WERI-Rb-1 (cell line): ENCODE results near the gene LHX3.
A peak's percentile ranks its signal among the peaks of the same experiment; 100 is the strongest.

ENCODE experiments used
- DNase-seq: peaks from one replicate; pipeline ENCODE4 v3.0.0-alpha.2; 2020
- H3K27ac ChIP-seq: fragments of 250-450 bp; sonication (Bioruptor Pico); 2 replicates; pipeline ENCODE4 v1.5.1; 2020; ENCODE audit warnings: mild to moderate bottlenecking, moderate library complexity
- H3K27me3 ChIP-seq: fragments of 250-450 bp; sonication (Bioruptor Pico); 2 replicates; pipeline ENCODE4 v1.5.1; 2021; ENCODE audit warnings: mild to moderate bottlenecking, low read depth, moderate library complexity; ENCODE audit not compliant: insufficient read depth, severe bottlenecking
- H3K36me3 ChIP-seq: fragments of 250-450 bp; sonication (Bioruptor Pico); 2 replicates; pipeline ENCODE4 v1.5.1; 2020; ENCODE audit warnings: mild to moderate bottlenecking, moderate library complexity
- H3K4me3 ChIP-seq: 2 replicates; pipeline ENCODE4 v1.5.1; 2011; ENCODE audit warnings: low read depth, mild to moderate bottlenecking, control low read depth, low read length
- H3K9me3 ChIP-seq: fragments of 250-450 bp; sonication (Bioruptor Pico); 2 replicates; pipeline ENCODE4 v1.5.1; 2021; ENCODE audit warnings: mild to moderate bottlenecking, moderate library complexity; ENCODE audit not compliant: severe bottlenecking
- TF ChIP-seq, protein P1 (sequence below): IDR thresholded peaks from 2 replicates; pipeline ENCODE4 v1.5.1; 2011; ENCODE audit warnings: low read depth, mild to moderate bottlenecking, control low read depth, inconsistent platforms, low read length

LHX3 gene

DNA sequence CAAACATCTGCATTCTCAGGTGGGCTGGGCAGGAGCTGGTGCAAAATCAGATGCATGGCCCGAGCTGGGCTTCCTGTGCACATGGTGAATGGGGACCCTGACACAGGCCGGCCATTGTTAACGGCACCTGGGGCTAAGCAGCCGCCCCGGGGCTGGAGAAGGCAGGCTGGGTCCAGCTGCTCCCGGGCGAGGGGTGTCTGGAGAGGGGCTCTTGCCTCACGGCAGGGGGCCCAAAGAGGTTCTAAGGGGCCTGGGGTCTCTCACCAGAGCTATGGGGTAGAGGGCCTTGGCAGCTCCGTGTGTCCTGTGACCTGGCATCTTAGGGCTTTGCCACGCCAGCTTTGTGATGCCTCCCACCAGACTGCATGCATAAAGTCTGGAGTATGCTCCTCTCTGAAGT, 45.7 kb upstream of the LHX3 start:
- Histone ChIP-seq H3K27ac (no peak overlapping the region), H3K36me3 (no peaks in the 10 kb centered on the region), H3K9me3 (no peaks in the 10 kb centered on the region), H3K4me3 (no peak overlapping the region), H3K27me3 (no peaks in the 10 kb centered on the region)
- no peak for DNase-seq
- TF ChIP-seq, protein P1, sequence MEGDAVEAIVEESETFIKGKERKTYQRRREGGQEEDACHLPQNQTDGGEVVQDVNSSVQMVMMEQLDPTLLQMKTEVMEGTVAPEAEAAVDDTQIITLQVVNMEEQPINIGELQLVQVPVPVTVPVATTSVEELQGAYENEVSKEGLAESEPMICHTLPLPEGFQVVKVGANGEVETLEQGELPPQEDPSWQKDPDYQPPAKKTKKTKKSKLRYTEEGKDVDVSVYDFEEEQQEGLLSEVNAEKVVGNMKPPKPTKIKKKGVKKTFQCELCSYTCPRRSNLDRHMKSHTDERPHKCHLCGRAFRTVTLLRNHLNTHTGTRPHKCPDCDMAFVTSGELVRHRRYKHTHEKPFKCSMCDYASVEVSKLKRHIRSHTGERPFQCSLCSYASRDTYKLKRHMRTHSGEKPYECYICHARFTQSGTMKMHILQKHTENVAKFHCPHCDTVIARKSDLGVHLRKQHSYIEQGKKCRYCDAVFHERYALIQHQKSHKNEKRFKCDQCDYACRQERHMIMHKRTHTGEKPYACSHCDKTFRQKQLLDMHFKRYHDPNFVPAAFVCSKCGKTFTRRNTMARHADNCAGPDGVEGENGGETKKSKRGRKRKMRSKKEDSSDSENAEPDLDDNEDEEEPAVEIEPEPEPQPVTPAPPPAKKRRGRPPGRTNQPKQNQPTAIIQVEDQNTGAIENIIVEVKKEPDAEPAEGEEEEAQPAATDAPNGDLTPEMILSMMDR = no peak

DNA sequence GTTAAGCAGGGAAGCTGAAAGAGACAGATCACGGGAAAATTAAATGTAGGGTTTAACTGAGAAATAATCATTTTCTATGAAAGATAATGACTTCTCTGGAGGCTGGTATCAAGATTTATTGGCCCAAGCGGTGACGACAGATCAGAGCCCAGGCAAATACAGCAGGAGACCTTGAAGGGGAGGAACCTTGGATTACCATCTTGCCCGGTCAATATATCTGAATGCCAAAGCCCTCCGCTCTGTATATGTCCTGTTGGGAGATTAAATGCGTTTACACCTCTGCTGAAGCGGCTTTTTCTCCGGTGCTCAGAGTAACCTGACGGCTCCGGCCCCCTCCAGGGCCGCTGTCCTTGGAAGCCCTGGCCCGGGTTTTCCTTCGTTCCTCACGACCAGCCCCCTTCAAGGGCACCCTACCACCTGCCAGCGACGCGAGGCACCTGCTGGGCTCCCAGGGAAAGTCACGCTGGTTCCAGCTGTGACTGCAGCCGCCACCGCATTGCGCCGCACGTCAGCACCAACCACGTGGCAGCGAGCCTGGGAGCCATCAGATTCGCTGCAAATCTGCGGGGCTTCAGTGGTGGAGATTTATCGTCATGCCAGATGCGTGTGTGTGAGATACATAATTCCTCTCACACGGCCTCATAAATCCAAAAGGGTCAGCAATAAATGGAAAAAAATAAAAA, 45.1 kb upstream of the LHX3 start:
- TF ChIP-seq, protein P1 = no peak
- no peak overlapping the region for H3K27ac ChIP-seq
- H3K27me3 ChIP-seq = no peaks in the 10 kb centered on the region
- no peak overlapping the region for H3K4me3 ChIP-seq
- H3K36me3 ChIP-seq = no peaks in the 10 kb centered on the region
- H3K9me3 ChIP-seq = no peaks in the 10 kb centered on the region
- DNase-seq = peak; percentile 58

DNA sequence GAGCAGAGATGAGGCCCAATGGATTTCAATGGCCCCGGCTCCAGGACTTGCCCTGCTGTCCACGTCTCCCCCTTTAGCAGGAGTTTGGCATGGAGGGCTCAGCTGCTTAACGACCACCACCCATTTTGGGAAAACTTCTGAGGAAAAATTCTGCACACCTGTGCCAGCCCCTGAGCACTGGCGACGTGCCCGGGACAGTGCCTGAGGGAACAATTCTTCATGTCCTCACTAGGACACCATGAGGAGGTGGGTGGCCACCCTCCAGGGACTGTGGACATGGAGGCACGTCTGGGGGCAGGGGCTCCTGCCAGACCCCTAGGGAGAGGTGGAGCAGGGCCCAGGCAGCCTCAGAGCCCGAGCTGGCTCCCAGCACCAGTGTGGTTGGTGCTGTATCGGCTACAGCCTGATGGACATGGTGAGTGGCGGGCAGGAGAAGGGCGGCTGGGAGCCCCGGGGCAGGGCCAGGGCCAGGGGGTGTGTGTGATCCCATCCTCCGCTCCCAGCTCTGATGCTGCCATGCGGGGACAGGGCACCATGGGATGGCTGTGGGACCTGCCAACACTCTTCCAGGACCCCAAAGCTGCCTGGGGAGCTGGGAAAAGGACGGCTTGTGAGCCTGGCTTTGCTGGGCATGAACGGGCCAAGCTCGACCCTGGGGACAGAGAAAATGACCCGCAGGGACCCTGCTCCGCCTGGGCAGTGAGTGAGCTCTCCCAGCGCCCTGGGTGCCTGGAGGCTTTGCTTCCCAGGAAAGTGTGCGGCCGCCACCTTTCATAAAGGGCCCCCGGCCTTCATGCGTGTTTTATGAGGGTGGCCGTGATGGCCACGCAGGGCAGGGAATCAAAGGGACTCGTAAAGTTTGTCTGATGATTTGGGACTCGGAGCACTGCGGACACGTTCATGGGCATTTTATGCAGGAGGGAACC, 44.3 kb upstream of the LHX3 start:
- H3K27me3 ChIP-seq = no peaks in the 10 kb centered on the region
- H3K9me3 ChIP-seq = no peaks in the 10 kb centered on the region
- H3K4me3 ChIP-seq = no peak overlapping the region
- TF ChIP-seq, protein P1 = no peak
- peaks cover 4% of the 10 kb centered on the region for H3K36me3 ChIP-seq
- H3K27ac ChIP-seq = no peak overlapping the region
- no peak for DNase-seq

DNA sequence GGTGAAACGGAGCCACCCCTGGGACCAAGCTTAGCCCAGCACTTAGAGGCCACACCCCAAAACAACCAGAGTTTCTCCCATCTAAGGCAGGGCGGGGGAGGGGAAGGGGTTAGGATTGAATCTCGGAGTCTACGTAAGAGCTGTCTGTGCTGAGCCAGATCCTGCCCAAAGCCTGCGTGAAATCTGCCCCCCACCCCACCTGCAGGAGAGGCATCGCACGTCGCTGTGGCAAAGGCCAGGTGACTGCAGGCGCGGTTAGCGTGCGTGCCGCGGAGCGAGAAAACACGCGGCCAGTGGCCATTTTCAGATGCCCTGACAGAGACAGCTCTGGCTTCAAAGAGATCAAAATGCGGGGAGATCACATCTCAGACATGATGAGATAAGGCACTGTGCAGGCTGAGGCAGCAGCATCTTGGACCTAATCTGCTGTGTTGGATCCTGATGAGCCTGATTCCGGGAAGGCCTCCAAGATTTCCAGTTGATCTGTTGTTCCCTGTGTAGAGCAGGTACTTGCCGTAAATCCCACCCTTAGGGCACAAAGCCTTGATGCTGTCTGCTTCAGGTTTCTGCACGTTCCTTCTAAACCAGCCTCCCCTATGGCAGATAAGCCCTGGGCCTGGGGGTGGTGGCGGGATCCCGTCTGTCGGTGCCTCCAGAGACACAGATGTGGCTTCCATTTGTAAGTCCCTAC, 43.2 kb upstream of the LHX3 start:
- Histone ChIP-seq H3K9me3 (no peaks in the 10 kb centered on the region), H3K27ac (peak overlapping the region; percentile 37), H3K4me3 (no peak overlapping the region), H3K27me3 (no peaks in the 10 kb centered on the region), H3K36me3 (peaks cover 14% of the 10 kb centered on the region)
- peak; percentile 45 for DNase-seq
- TF ChIP-seq, protein P1 = no peak

DNA sequence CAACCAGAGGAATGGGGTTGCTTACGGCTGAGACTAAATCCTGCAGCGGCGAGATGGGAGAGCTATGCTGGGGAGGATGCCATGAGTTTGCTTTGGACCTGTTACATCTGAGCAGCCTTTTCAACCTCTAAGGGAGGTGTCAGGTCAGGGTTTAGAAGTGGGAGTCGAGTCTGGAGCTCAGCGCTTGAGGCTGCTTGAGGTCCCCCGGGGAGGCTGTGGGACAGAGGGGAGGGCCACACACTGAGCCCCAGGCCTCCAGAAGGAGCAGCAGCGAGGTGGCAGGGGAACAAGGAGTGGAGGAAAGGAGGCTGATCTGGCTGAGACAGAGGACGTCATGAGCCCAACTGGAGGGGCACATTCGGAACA, 42.6 kb upstream of the LHX3 start:
- TF ChIP-seq, protein P1 = no peak
- no peak overlapping the region for H3K4me3 ChIP-seq
- no peak for DNase-seq
- no peaks in the 10 kb centered on the region for H3K27me3 ChIP-seq
- H3K27ac ChIP-seq = peak overlapping the region; percentile 37
- no peaks in the 10 kb centered on the region for H3K9me3 ChIP-seq
- H3K36me3 ChIP-seq = peaks cover 19% of the 10 kb centered on the region
